SJSA1 (cell line): ENCODE measurements around the gene MBNL1. TPM values are rescaled to one million over a fixed set of nuclear protein-coding genes. Genes with fewer than 3 reads are reported as not detected.

Source experiments
- DNase-seq, 2 experiments: peaks; one replicate each; pipeline ENCODE4 v3.0.0-alpha.2; 2015 to 2020; ENCODE audit warnings: low spot score in 2 of 2, low read depth in 1 of 2
- H3K27ac ChIP-seq: fragments of 250-450 bp; sonication (Bioruptor Pico); 2 replicates; pipeline ENCODE4 v1.5.1; 2020; ENCODE audit warnings: mild to moderate bottlenecking, moderate library complexity
- H3K27me3 ChIP-seq: fragments of 250-450 bp; sonication (Bioruptor Pico); replicated peaks from 2 replicates; pipeline ENCODE4 v1.5.1; 2020; ENCODE audit warnings: mild to moderate bottlenecking, moderate library complexity
- H3K36me3 ChIP-seq: fragments of 250-450 bp; sonication (Bioruptor Pico); 2 replicates; pipeline ENCODE4 v1.5.1; 2020; ENCODE audit warnings: mild to moderate bottlenecking
- H3K4me1 ChIP-seq: fragments of 250-450 bp; sonication (Bioruptor Pico); replicated peaks from 2 replicates; pipeline ENCODE4 v1.6.1; 2021; ENCODE audit warnings: mild to moderate bottlenecking
- H3K4me3 ChIP-seq: fragments of 250-450 bp; sonication (Bioruptor Pico); 2 replicates; pipeline ENCODE4 v1.5.1; 2020; ENCODE audit warnings: mild to moderate bottlenecking
- H3K9me3 ChIP-seq: fragments of 250-450 bp; sonication (Bioruptor Pico); replicated peaks from 2 replicates; pipeline ENCODE4 v1.5.1; 2020; ENCODE audit warnings: mild to moderate bottlenecking
- total RNA-seq: library from RNA; depleted of rRNA; stranded (reverse); fragments of >200 nt; shearing (Covaris generic); gene quantifications from 2 replicates; pipeline ENCODE4 v1.2.3, GENCODE V29; 2014

Gene MBNL1
- total RNA-seq, 1 experiment from 2014 or later, result 317 TPM

- no peak for DNase-seq
- no peaks in the 10 kb centered on the region for H3K9me3 ChIP-seq
- H3K27me3 ChIP-seq, result no peaks in the 10 kb centered on the region
- H3K4me3 ChIP-seq, result no peak overlapping the region
- H3K27ac ChIP-seq, result no peak overlapping the region
- H3K4me1 ChIP-seq, result peaks cover 44% of the 10 kb centered on the region
- H3K36me3 ChIP-seq, result peaks cover 19% of the 10 kb centered on the region
Measured at GRCh38 chr3:152350776-152351175, 82.0 kb downstream of the MBNL1 start.

GRCh38 chr3:152352554-152352953 is 83.8 kb downstream of the MBNL1 start:
- no peak for DNase-seq
- H3K4me1 ChIP-seq, result peaks cover 41% of the 10 kb centered on the region

GRCh38 chr3:152353578-152353977 is 84.8 kb downstream of the MBNL1 start:
- Histone ChIP-seq H3K36me3 (peaks cover 21% of the 10 kb centered on the region), H3K27ac (no peak overlapping the region), H3K4me3 (no peak overlapping the region), H3K4me1 (peaks cover 32% of the 10 kb centered on the region), H3K9me3 (no peaks in the 10 kb centered on the region), H3K27me3 (no peaks in the 10 kb centered on the region)
- DNase-seq, result no peak

More at GRCh38 chr3:152352554-152352953, 83.8 kb downstream of the MBNL1 start:
- Histone ChIP-seq H3K27ac (no peak overlapping the region), H3K9me3 (no peaks in the 10 kb centered on the region), H3K4me3 (no peak overlapping the region), H3K27me3 (no peaks in the 10 kb centered on the region), H3K36me3 (peaks cover 19% of the 10 kb centered on the region)

GRCh38 chr3:152355744-152356665 is 87.3 kb downstream of the MBNL1 start:
- Histone ChIP-seq H3K27me3 (no peaks in the 10 kb centered on the region), H3K4me3 (no peak overlapping the region), H3K27ac (no peak overlapping the region), H3K9me3 (no peaks in the 10 kb centered on the region), H3K4me1 (peaks cover 9% of the 10 kb centered on the region), H3K36me3 (peaks cover 21% of the 10 kb centered on the region)
- no peak for DNase-seq

GRCh38 chr3:152356870-152357276 is 88.1 kb downstream of the MBNL1 start:
- Histone ChIP-seq H3K4me3 (no peak overlapping the region), H3K27ac (no peak overlapping the region), H3K27me3 (no peaks in the 10 kb centered on the region), H3K36me3 (peaks cover 21% of the 10 kb centered on the region), H3K9me3 (no peaks in the 10 kb centered on the region), H3K4me1 (peaks cover 9% of the 10 kb centered on the region)
- DNase-seq, result no peak

GRCh38 chr3:152357587-152357986 is 88.9 kb downstream of the MBNL1 start:
- no peak overlapping the region for H3K27ac ChIP-seq
- no peak for DNase-seq
- H3K4me1 ChIP-seq, result peaks cover 5% of the 10 kb centered on the region
- H3K36me3 ChIP-seq, result peaks cover 21% of the 10 kb centered on the region
- no peaks in the 10 kb centered on the region for H3K9me3 ChIP-seq
- H3K4me3 ChIP-seq, result no peak overlapping the region
- no peaks in the 10 kb centered on the region for H3K27me3 ChIP-seq

GRCh38 chr3:152359385-152360248 is 90.9 kb downstream of the MBNL1 start:
- DNase-seq, result no peak
- no peaks in the 10 kb centered on the region for H3K9me3 ChIP-seq
- H3K27me3 ChIP-seq, result no peaks in the 10 kb centered on the region
- 0 out of 2 replicates have a peak, but pooled peaks cover 3% of the 10 kb centered on the region for H3K4me1 ChIP-seq
- no peak overlapping the region for H3K4me3 ChIP-seq
- H3K27ac ChIP-seq, result no peak overlapping the region
- peaks cover 18% of the 10 kb centered on the region for H3K36me3 ChIP-seq

GRCh38 chr3:152360302-152360701 is 91.6 kb downstream of the MBNL1 start:
- Histone ChIP-seq H3K36me3 (peaks cover 13% of the 10 kb centered on the region), H3K27me3 (no peaks in the 10 kb centered on the region), H3K27ac (no peak overlapping the region), H3K4me1 (0 out of 2 replicates have a peak, but pooled peaks cover 3% of the 10 kb centered on the region), H3K4me3 (no peak overlapping the region), H3K9me3 (no peaks in the 10 kb centered on the region)
- DNase-seq, result no peak

- no peak for DNase-seq
- H3K27ac ChIP-seq, result no peak overlapping the region
Measured at GRCh38 chr3:152360966-152361365, 92.2 kb downstream of the MBNL1 start.

GRCh38 chr3:152362086-152362485 is 93.4 kb downstream of the MBNL1 start:
- DNase-seq, result no peak
- H3K27ac ChIP-seq, result no peak overlapping the region
- H3K4me1 ChIP-seq, result 0 out of 2 replicates have a peak, but pooled peaks cover 3% of the 10 kb centered on the region
- H3K27me3 ChIP-seq, result no peaks in the 10 kb centered on the region
- H3K4me3 ChIP-seq, result no peak overlapping the region
- peaks cover 7% of the 10 kb centered on the region for H3K36me3 ChIP-seq
- H3K9me3 ChIP-seq, result no peaks in the 10 kb centered on the region

More at GRCh38 chr3:152360966-152361365, 92.2 kb downstream of the MBNL1 start:
- Histone ChIP-seq H3K9me3 (no peaks in the 10 kb centered on the region), H3K27me3 (no peaks in the 10 kb centered on the region), H3K4me3 (no peak overlapping the region), H3K36me3 (peaks cover 7% of the 10 kb centered on the region), H3K4me1 (0 out of 2 replicates have a peak, but pooled peaks cover 3% of the 10 kb centered on the region)

GRCh38 chr3:152364237-152364636 is 95.5 kb downstream of the MBNL1 start:
- no peaks in the 10 kb centered on the region for H3K27me3 ChIP-seq
- no peak overlapping the region for H3K27ac ChIP-seq
- no peaks in the 10 kb centered on the region for H3K9me3 ChIP-seq
- H3K36me3 ChIP-seq, result no peaks in the 10 kb centered on the region; the same call in none of the 2 replicates
- H3K4me1 ChIP-seq, result no peaks in the 10 kb centered on the region
- DNase-seq, result no peak
- no peak overlapping the region for H3K4me3 ChIP-seq

- Histone ChIP-seq H3K4me3 (no peak overlapping the region), H3K27me3 (no peaks in the 10 kb centered on the region), H3K4me1 (no peaks in the 10 kb centered on the region), H3K27ac (no peak overlapping the region), H3K36me3 (no peaks in the 10 kb centered on the region; the same call in none of the 2 replicates), H3K9me3 (no peaks in the 10 kb centered on the region)
- DNase-seq, result no peak
Measured at GRCh38 chr3:152365126-152365525, 96.4 kb downstream of the MBNL1 start.

GRCh38 chr3:152365766-152366593 is 97.3 kb downstream of the MBNL1 start:
- H3K4me3 ChIP-seq, result no peak overlapping the region
- no peak overlapping the region for H3K27ac ChIP-seq
- no peaks in the 10 kb centered on the region for H3K27me3 ChIP-seq
- H3K9me3 ChIP-seq, result no peaks in the 10 kb centered on the region
- no peaks in the 10 kb centered on the region for H3K4me1 ChIP-seq
- DNase-seq, result no peak
- peaks cover 1% of the 10 kb centered on the region for H3K36me3 ChIP-seq
